ENCODE data around the gene HDAC9. TPM values are rescaled to one million over a fixed set of nuclear protein-coding genes. Genes with fewer than 3 reads are reported as not detected.

The HDAC9 gene
- total and polyA plus RNA-seq, 2 of the 13 experiments (the other 11 are each of a cell fraction or from before 2014, with no cell fraction given): 0.05 to 0.07 TPM

- Histone ChIP-seq H3K4me3 (replicated peaks in 1 of 3; ENCODE audit: insufficient read depth in 1 of 3, low read depth in 2 of 3, low read length in 3 of 3) (no peak overlapping the region), H2AFZ (ENCODE audit: low read length) (no peak overlapping the region), H3K4me1 (ENCODE audit: insufficient read depth, low read length) (no peaks in the 10 kb centered on the region), H3K27ac (ENCODE audit: extremely low read length, insufficient read depth, low read length) (no peak overlapping the region), H3K27me3 (ENCODE audit: control insufficient read depth in 1 of 2, insufficient read depth in 2 of 2, low read length in 2 of 2) (no peaks in the 10 kb centered on the region), H4K20me1 (ENCODE audit: insufficient read depth, low read length) (no peaks in the 10 kb centered on the region), H3K79me2 (ENCODE audit: insufficient read depth, low read length) (no peaks in the 10 kb centered on the region), H3K9ac (ENCODE audit: insufficient read depth, low read depth, low read length) (no peak overlapping the region), H3K4me2 (ENCODE audit: low read depth, low read length) (no peak overlapping the region), H3K36me3 (replicated peaks in 1 of 2; ENCODE audit: control insufficient read depth in 1 of 2, insufficient read depth in 2 of 2, low read length in 2 of 2) (no peaks in the 10 kb centered on the region), H3K9me3 (ENCODE audit: low read length) (peaks cover 78% of the 10 kb centered on the region)
- BruUV-seq (replicated peaks): no TSS peak
- FAIRE-seq (no peak), DNase-seq (ENCODE audit: low spot score) (no peak), ATAC-seq (no peak)
- WGBS (ENCODE audit: low lambda C conversion rate): 45% methylated on average over 4 of the region's 4 CpGs
- TF ChIP-seq GRHL1 (CRISPR knock-in tag; conservative IDR thresholded peaks at IDR 0.05) (no peak), RAD21 (CRISPR knock-in tag; IDR thresholded peaks at IDR 0.05) (no peak), U2AF2 (IDR thresholded peaks at IDR 0.05; ENCODE audit: low read depth, low read length) (no peak)
- CTCF ChIA-PET (ENCODE audit: low intra/inter-chr PET ratio, low total read pairs): no interaction called here
- in situ Hi-C loops (cut with HindIII; ENCODE audit: extremely low pct_ligation_motif_present, low pct_unique_long_range_greater_than_20kb): no loop called here
- POLR2A ChIA-PET: no interaction called here
- intact Hi-C loops (cut with micrococcal nuclease; ENCODE audit: unreplicated experiment): no loop called here
Measured at GRCh38 chr7:18890885-18891621, 395.5 kb downstream of the HDAC9 start.

GRCh38 chr7:18893156-18893555, 397.6 kb downstream of the HDAC9 start:
- no peak for DNase-seq (ENCODE audit: low spot score)
- in situ Hi-C loops (cut with HindIII; ENCODE audit: extremely low pct_ligation_motif_present, low pct_unique_long_range_greater_than_20kb): no loop called here
- TF ChIP-seq ZBTB8A (CRISPR knock-in tag; IDR thresholded peaks at IDR 0.05; ENCODE audit: borderline replicate concordance, low read depth) (no peak), SNAI1 (CRISPR knock-in tag; IDR thresholded peaks at IDR 0.05; ENCODE audit: borderline replicate concordance) (no peak), TEAD2 (CRISPR knock-in tag; IDR thresholded peaks at IDR 0.05) (no peak)
- FAIRE-seq: no peak
- Histone ChIP-seq H3K4me1 (ENCODE audit: insufficient read depth, low read length) (no peaks in the 10 kb centered on the region), H3K9ac (ENCODE audit: insufficient read depth, low read depth, low read length) (no peak overlapping the region), H2AFZ (ENCODE audit: low read length) (no peak overlapping the region), H3K36me3 (replicated peaks in 1 of 2; ENCODE audit: control insufficient read depth in 1 of 2, insufficient read depth in 2 of 2, low read length in 2 of 2) (no peaks in the 10 kb centered on the region), H4K20me1 (ENCODE audit: insufficient read depth, low read length) (no peaks in the 10 kb centered on the region), H3K79me2 (ENCODE audit: insufficient read depth, low read length) (no peaks in the 10 kb centered on the region), H3K9me3 (ENCODE audit: low read length) (peaks cover 66% of the 10 kb centered on the region), H3K4me3 (replicated peaks in 1 of 3; ENCODE audit: insufficient read depth in 1 of 3, low read depth in 2 of 3, low read length in 3 of 3) (no peak overlapping the region), H3K27me3 (ENCODE audit: control insufficient read depth in 1 of 2, insufficient read depth in 2 of 2, low read length in 2 of 2) (no peaks in the 10 kb centered on the region), H3K27ac (ENCODE audit: extremely low read length, insufficient read depth, low read length) (no peak overlapping the region), H3K4me2 (ENCODE audit: low read depth, low read length) (no peak overlapping the region)
- CTCF ChIA-PET (ENCODE audit: low intra/inter-chr PET ratio, low total read pairs): no interaction called here
- intact Hi-C loops (cut with micrococcal nuclease; ENCODE audit: unreplicated experiment): no loop called here
- 4% methylated on average over 3 of the region's 3 CpGs for whole genome bisulfite sequencing (ENCODE audit: low lambda C conversion rate)
- no peak for ATAC-seq
- POLR2A ChIA-PET: no interaction called here
- no TSS peak for BruUV-seq (replicated peaks)
